ENCODE data around the gene COLEC12. TPM values are rescaled to one million over a fixed set of nuclear protein-coding genes. Genes with fewer than 3 reads are reported as not detected.
"Not testable (repeated sequence)": the region's sequence is repeated elsewhere in the genome, so short reads cannot be mapped to it uniquely, and the experiment has no call there.

The COLEC12 gene
- total RNA-seq, 1 donor from 2014 or later = 93.7 TPM

GRCh38 chr18:415047-415446 lies 85.5 kb downstream of the COLEC12 start:
- no peak for DNase-seq (ENCODE audit: low spot score)

GRCh38 chr18:413233-413632 lies 87.3 kb downstream of the COLEC12 start:
- no peak for DNase-seq (ENCODE audit: low spot score)

GRCh38 chr18:410047-410455 lies 90.5 kb downstream of the COLEC12 start:
- DNase-seq (ENCODE audit: low spot score) = no peak

- DNase-seq (ENCODE audit: low spot score) = peak; percentile 27
These were observed 92.1 kb downstream of the COLEC12 start for GRCh38 chr18:408367-408766.

GRCh38 chr18:407626-408224 lies 92.8 kb downstream of the COLEC12 start:
- no peak for DNase-seq (ENCODE audit: low spot score)

GRCh38 chr18:407191-407590 lies 93.3 kb downstream of the COLEC12 start:
- peak; percentile 77 for DNase-seq (ENCODE audit: low spot score)

GRCh38 chr18:406677-407076 lies 93.8 kb downstream of the COLEC12 start:
- no peak for DNase-seq (ENCODE audit: low spot score)

GRCh38 chr18:405006-405405 lies 95.5 kb downstream of the COLEC12 start:
- not testable (repeated sequence) for DNase-seq (ENCODE audit: low spot score)

- no peak for DNase-seq (ENCODE audit: low spot score)
These were observed 96.4 kb downstream of the COLEC12 start for GRCh38 chr18:404061-404636.

GRCh38 chr18:402129-402528 lies 98.4 kb downstream of the COLEC12 start:
- DNase-seq (ENCODE audit: low spot score) = no peak

- DNase-seq (ENCODE audit: low spot score) = no peak
These were observed 100.0 kb downstream of the COLEC12 start for GRCh38 chr18:400456-400855.

GRCh38 chr18:399631-400135 lies 100.8 kb downstream of the COLEC12 start:
- DNase-seq (ENCODE audit: low spot score) = no peak

GRCh38 chr18:398935-399630 lies 101.4 kb downstream of the COLEC12 start:
- no peak for DNase-seq (ENCODE audit: low spot score)

- DNase-seq (ENCODE audit: low spot score) = no peak
These were observed 103.9 kb downstream of the COLEC12 start for GRCh38 chr18:396556-396955.

GRCh38 chr18:396251-396555 lies 104.3 kb downstream of the COLEC12 start:
- DNase-seq (ENCODE audit: low spot score) = no peak

GRCh38 chr18:395456-396250 lies 104.8 kb downstream of the COLEC12 start:
- DNase-seq (ENCODE audit: low spot score) = peak; percentile 75

- peak; percentile 80 for DNase-seq (ENCODE audit: low spot score)
These were observed 105.5 kb downstream of the COLEC12 start for GRCh38 chr18:394987-395362.

GRCh38 chr18:394262-394986 lies 106.1 kb downstream of the COLEC12 start:
- no peak for DNase-seq (ENCODE audit: low spot score)

GRCh38 chr18:393574-393957 lies 106.9 kb downstream of the COLEC12 start:
- no peak for DNase-seq (ENCODE audit: low spot score)

- no peak for DNase-seq (ENCODE audit: low spot score)
These were observed 107.5 kb downstream of the COLEC12 start for GRCh38 chr18:392928-393573.

All from umbilical cord (tissue), 2 donors.